NCI-H1930 (cell line): ENCODE data around the gene SUFU.

Source experiments
- DNase-seq, 2 experiments: peaks; one replicate each; lab custom pipeline; 2025; lab: John Stamatoyannopoulos, UW

The SUFU gene

GRCh38 chr10:102674566-102674965, 170.8 kb downstream of the SUFU start:
- no peak for DNase-seq

GRCh38 chr10:102675011-102675665, 171.4 kb downstream of the SUFU start:
- DNase-seq, result no peak

GRCh38 chr10:102675666-102676533, 172.1 kb downstream of the SUFU start:
- DNase-seq, result no peak

GRCh38 chr10:102676534-102677315, 173.0 kb downstream of the SUFU start:
- no peak for DNase-seq

GRCh38 chr10:102677331-102678067, 173.7 kb downstream of the SUFU start:
- DNase-seq, result no peak

- DNase-seq, result no peak
These were observed 174.3 kb downstream of the SUFU start for GRCh38 chr10:102678068-102678400.

- peak; percentile 39 to 53 for DNase-seq
These were observed 175.1 kb downstream of the SUFU start for GRCh38 chr10:102678842-102679289.

- no peak for DNase-seq
These were observed 175.8 kb downstream of the SUFU start for GRCh38 chr10:102679596-102679995.

GRCh38 chr10:102681696-102682095, 177.9 kb downstream of the SUFU start:
- DNase-seq, result no peak

- DNase-seq, result no peak
These were observed 178.6 kb downstream of the SUFU start for GRCh38 chr10:102682416-102682815.

- no peak for DNase-seq
These were observed 179.2 kb downstream of the SUFU start for GRCh38 chr10:102682981-102683380.
